Fibroblast of lung (primary cell): Measurements from ENCODE around the gene B3GLCT. TPM values are rescaled to one million over a fixed set of nuclear protein-coding genes. Genes with fewer than 3 reads are reported as not detected.

ENCODE experiments used
- DNase-seq, 2 donors: peaks; one replicate each; pipeline versions ENCODE4 v3.0.0 to v3.0.0-alpha.2; 2010; ENCODE audit warnings: low read depth in 2 of 2
- H2AFZ ChIP-seq: 2 replicates; pipeline ENCODE4 v1.5.1; 2012; ENCODE audit warnings: low read length, control low read depth, inconsistent platforms
- H3K27ac ChIP-seq: 2 replicates; pipeline ENCODE4 v1.5.1; 2011; ENCODE audit warnings: low read length, control low read depth; ENCODE audit not compliant: insufficient read depth
- H3K27me3 ChIP-seq: 2 replicates; pipeline ENCODE4 v1.5.1; 2011; ENCODE audit warnings: mild to moderate bottlenecking, low read length; ENCODE audit not compliant: control insufficient read depth, insufficient read depth
- H3K36me3 ChIP-seq: 2 replicates; pipeline ENCODE4 v1.5.1; 2011; ENCODE audit warnings: low read length; ENCODE audit not compliant: control insufficient read depth, insufficient read depth
- H3K4me1 ChIP-seq: 2 replicates; pipeline ENCODE4 v1.5.1; 2011; ENCODE audit warnings: low read length; ENCODE audit not compliant: control insufficient read depth, insufficient read depth; ENCODE audit errors: extremely low read depth
- H3K4me2 ChIP-seq: 2 replicates; pipeline ENCODE4 v1.5.1; 2011; ENCODE audit warnings: low read length, control low read depth; ENCODE audit not compliant: insufficient read depth; ENCODE audit errors: extremely low read depth
- H3K4me3 ChIP-seq, 4 experiments: fragments of 200-600 bp in 1 of 4; sonication (generic) in 1 of 4; replicated peaks in 1 of 4; 2 replicates each; pipeline ENCODE4 v1.5.1; 2011 to 2016; ENCODE audit warnings: low read length in 4 of 4, low read depth in 3 of 4, mild to moderate bottlenecking in 3 of 4, control low read depth in 2 of 4, inconsistent platforms in 1 of 4, mixed read lengths in 1 of 4; ENCODE audit not compliant: insufficient read depth in 1 of 4; ENCODE audit errors: control extremely low read depth in 1 of 4
- H3K79me2 ChIP-seq: 2 replicates; pipeline ENCODE4 v1.5.1; 2012; ENCODE audit warnings: mild to moderate bottlenecking, low read length, inconsistent platforms; ENCODE audit not compliant: control insufficient read depth, insufficient read depth
- H3K9ac ChIP-seq: 2 replicates; pipeline ENCODE4 v1.5.1; 2011; ENCODE audit warnings: mild to moderate bottlenecking, low read length, control low read depth; ENCODE audit not compliant: insufficient read depth
- H3K9me3 ChIP-seq: 2 replicates; pipeline ENCODE4 v1.5.1; 2012; ENCODE audit warnings: low read depth, low read length; ENCODE audit not compliant: control insufficient read depth, insufficient read depth
- H4K20me1 ChIP-seq: 2 replicates; pipeline ENCODE4 v1.5.1; 2011; ENCODE audit warnings: low read length; ENCODE audit not compliant: control insufficient read depth, insufficient read depth; ENCODE audit errors: extremely low read depth
- CTCF ChIP-seq, 2 donors: IDR thresholded peaks in 1 of 2; conservative IDR thresholded peaks in 1 of 2; 1 replicate in 1 of 2; 2 replicates in 1 of 2; pipeline ENCODE4 v1.5.1; 2011 to 2012; ENCODE audit warnings: low read length in 2 of 2, control low read depth in 1 of 2, inconsistent platforms in 1 of 2, low read depth in 1 of 2, mild to moderate bottlenecking in 1 of 2
- EZH2 ChIP-seq: IDR thresholded peaks from 2 replicates; pipeline ENCODE4 v1.5.1; 2012; ENCODE audit warnings: low read length, control low read depth, mild to moderate bottlenecking; ENCODE audit errors: missing control alignments
- polyA plus RNA-seq, 2 donors: library from polyadenylated mRNA; depleted of rRNA in 1 of 2; stranded (reverse) in 1 of 2; unstranded in 1 of 2; fragments of >200 nt; gene quantifications; 2 replicates each; pipeline ENCODE4 v1.2.1, GENCODE V29; 2011 to 2012; ENCODE audit warnings: missing spikeins in 1 of 2
- total RNA-seq: library from RNA; depleted of rRNA; stranded (reverse); fragments of >200 nt; gene quantifications from 2 replicates; pipeline ENCODE4 v1.2.1, GENCODE V29; 2014

B3GLCT gene
- total and polyA plus RNA-seq, 2 donors (not counting 1 experiment from before 2014, with no cell fraction given) = 4.4 to 7.8 TPM

GRCh38 chr13:31286930-31287329 is 87.2 kb downstream of the B3GLCT start:
- no peak overlapping the region for H3K27ac ChIP-seq
- no peak overlapping the region for H3K9ac ChIP-seq
- no peak for TF ChIP-seq EZH2
- no peak for TF ChIP-seq CTCF (conservative IDR thresholded peaks at IDR 0.05 in 1 of 2, IDR thresholded peaks at IDR 0.05 in 1 of 2; ENCODE audit: low read depth in 1 of 2, low read length in 2 of 2)
- H3K4me2 ChIP-seq = no peak overlapping the region
- DNase-seq = no peak
- H3K79me2 ChIP-seq = no peaks in the 10 kb centered on the region
- H3K4me1 ChIP-seq = no peaks in the 10 kb centered on the region
- H3K36me3 ChIP-seq = no peaks in the 10 kb centered on the region
- no peak overlapping the region for H2AFZ ChIP-seq
- H4K20me1 ChIP-seq = no peaks in the 10 kb centered on the region
- H3K4me3 ChIP-seq = no peak overlapping the region
- no peaks in the 10 kb centered on the region for H3K27me3 ChIP-seq
- H3K9me3 ChIP-seq = no peaks in the 10 kb centered on the region

GRCh38 chr13:31301119-31301518 is 101.3 kb downstream of the B3GLCT start:
- H3K9ac ChIP-seq = no peak overlapping the region
- DNase-seq = no peak
- H3K4me1 ChIP-seq = no peaks in the 10 kb centered on the region
- H3K27me3 ChIP-seq = no peaks in the 10 kb centered on the region
- no peaks in the 10 kb centered on the region for H4K20me1 ChIP-seq
- no peaks in the 10 kb centered on the region for H3K36me3 ChIP-seq
- H2AFZ ChIP-seq = no peak overlapping the region
- H3K79me2 ChIP-seq = no peaks in the 10 kb centered on the region
- TF ChIP-seq EZH2 (no peak), CTCF (conservative IDR thresholded peaks at IDR 0.05 in 1 of 2, IDR thresholded peaks at IDR 0.05 in 1 of 2; ENCODE audit: low read depth in 1 of 2, low read length in 2 of 2) (no peak)
- no peaks in the 10 kb centered on the region for H3K9me3 ChIP-seq
- H3K27ac ChIP-seq = no peak overlapping the region
- no peak overlapping the region for H3K4me3 ChIP-seq
- H3K4me2 ChIP-seq = no peak overlapping the region

- Histone ChIP-seq H3K79me2 (no peaks in the 10 kb centered on the region), H3K27ac (no peak overlapping the region), H3K4me3 (no peak overlapping the region), H3K27me3 (no peaks in the 10 kb centered on the region), H2AFZ (no peak overlapping the region), H3K4me2 (no peak overlapping the region), H4K20me1 (no peaks in the 10 kb centered on the region), H3K4me1 (no peaks in the 10 kb centered on the region), H3K36me3 (no peaks in the 10 kb centered on the region), H3K9ac (no peak overlapping the region), H3K9me3 (no peaks in the 10 kb centered on the region)
- DNase-seq = no peak
- no peak for TF ChIP-seq CTCF (conservative IDR thresholded peaks at IDR 0.05 in 1 of 2, IDR thresholded peaks at IDR 0.05 in 1 of 2; ENCODE audit: low read depth in 1 of 2, low read length in 2 of 2)
- TF ChIP-seq EZH2 = no peak
Measured at GRCh38 chr13:31310356-31310755, 110.6 kb downstream of the B3GLCT start.
